Sigmoid colon (tissue), 4 donors: ENCODE measurements around the gene ROS1.

Source experiments
- EP300 ChIP-seq, 4 donors: sonication (generic); formaldehyde crosslinking; IDR thresholded peaks; one replicate each; pipeline ENCODE4 v1.6.1; 2017; ENCODE audit warnings: antibody characterized with exemption in 4 of 4
- POLR2A ChIP-seq, 2 donors: fragments of 450-650 bp; IDR thresholded peaks; one replicate each; pipeline ENCODE4 v1.6.1; 2016; ENCODE audit warnings: antibody characterized with exemption in 2 of 2, mild to moderate bottlenecking in 2 of 2, moderate library complexity in 2 of 2
- POLR2AphosphoS5 ChIP-seq, 4 donors: sonication (generic); formaldehyde crosslinking; IDR thresholded peaks; one replicate each; pipeline ENCODE4 v1.6.1; 2017; ENCODE audit warnings: antibody characterized with exemption in 4 of 4
- TF ChIP-seq, protein P1 (sequence below), 4 experiments: fragments of 450-650 bp in 3 of 4; fragments of 200-600 bp in 1 of 4; IDR thresholded peaks; one replicate each; pipeline ENCODE4 v1.5.1; 2016 to 2019; ENCODE audit warnings: antibody characterized with exemption in 4 of 4, mild to moderate bottlenecking in 3 of 4, moderate library complexity in 2 of 4

- TF ChIP-seq POLR2AphosphoS5 (IDR thresholded peaks at IDR 0.05) (no peak), EP300 (IDR thresholded peaks at IDR 0.05) (no peak), POLR2A (IDR thresholded peaks at IDR 0.05) (no peak)
- TF ChIP-seq, protein P1, sequence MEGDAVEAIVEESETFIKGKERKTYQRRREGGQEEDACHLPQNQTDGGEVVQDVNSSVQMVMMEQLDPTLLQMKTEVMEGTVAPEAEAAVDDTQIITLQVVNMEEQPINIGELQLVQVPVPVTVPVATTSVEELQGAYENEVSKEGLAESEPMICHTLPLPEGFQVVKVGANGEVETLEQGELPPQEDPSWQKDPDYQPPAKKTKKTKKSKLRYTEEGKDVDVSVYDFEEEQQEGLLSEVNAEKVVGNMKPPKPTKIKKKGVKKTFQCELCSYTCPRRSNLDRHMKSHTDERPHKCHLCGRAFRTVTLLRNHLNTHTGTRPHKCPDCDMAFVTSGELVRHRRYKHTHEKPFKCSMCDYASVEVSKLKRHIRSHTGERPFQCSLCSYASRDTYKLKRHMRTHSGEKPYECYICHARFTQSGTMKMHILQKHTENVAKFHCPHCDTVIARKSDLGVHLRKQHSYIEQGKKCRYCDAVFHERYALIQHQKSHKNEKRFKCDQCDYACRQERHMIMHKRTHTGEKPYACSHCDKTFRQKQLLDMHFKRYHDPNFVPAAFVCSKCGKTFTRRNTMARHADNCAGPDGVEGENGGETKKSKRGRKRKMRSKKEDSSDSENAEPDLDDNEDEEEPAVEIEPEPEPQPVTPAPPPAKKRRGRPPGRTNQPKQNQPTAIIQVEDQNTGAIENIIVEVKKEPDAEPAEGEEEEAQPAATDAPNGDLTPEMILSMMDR (IDR thresholded peaks at IDR 0.05): no peak
Observed at GRCh38 chr6:117446861-117447260, 21.1 kb upstream of the ROS1 start.
